H1 (cell line): ENCODE measurements around the gene SBK1. TPM values are rescaled to one million over a fixed set of nuclear protein-coding genes. Genes with fewer than 3 reads are reported as not detected.
A peak's percentile ranks its signal among the peaks of the same experiment; 100 is the strongest.

Experiments used
- CTCF ChIA-PET: fragments of 300-600 bp; sonication (Branson Sonifier 250); formaldehyde crosslinking; loops from one replicate; lab custom pipeline; 2021; ENCODE audit not compliant: partially characterized antibody; lab: Charles Lee
- POLR2A ChIA-PET: fragments of 300-600 bp; sonication (Branson Sonifier 250); formaldehyde crosslinking; loops from one replicate; lab custom pipeline; 2021; ENCODE audit warnings: inconsistent platforms; ENCODE audit not compliant: partially characterized antibody; lab: Charles Lee
- DNase-seq, 2 experiments: peaks; one replicate each; pipeline versions ENCODE4 v3.0.0 to v3.0.0-alpha.2; 2010 to 2022; ENCODE audit warnings: low spot score in 2 of 2, low read depth in 1 of 2, mixed read lengths in 1 of 2
- FAIRE-seq: peaks from 2 replicates; lab custom pipeline; 2011; peaks lifted over from hg19 to GRCh38; lab: Jason Lieb, UNC
- H2AFZ ChIP-seq: 2 replicates; pipeline ENCODE4 v1.8.1; 2012; ENCODE audit warnings: low read length, inconsistent platforms
- H2AK5ac ChIP-seq: 2 replicates; pipeline ENCODE4 v1.6.1; 2013; ENCODE audit warnings: low read depth, low read length
- H2BK120ac ChIP-seq: replicated peaks from 2 replicates; pipeline ENCODE3; 2013; ENCODE audit warnings: low read depth, low read length, inconsistent platforms
- H2BK12ac ChIP-seq: 2 replicates; pipeline ENCODE4 v1.6.1; 2013; ENCODE audit warnings: low read depth, low read length
- H2BK15ac ChIP-seq: 2 replicates; pipeline ENCODE4 v1.6.1; 2013; ENCODE audit warnings: low read length
- H2BK20ac ChIP-seq: 2 replicates; pipeline ENCODE4 v1.6.1; 2013; ENCODE audit warnings: low read length
- H2BK5ac ChIP-seq: 2 replicates; pipeline ENCODE4 v1.6.1; 2013; ENCODE audit warnings: low read depth, low read length
- H3K14ac ChIP-seq: 2 replicates; pipeline ENCODE4 v1.6.1; 2013; ENCODE audit warnings: inconsistent platforms; ENCODE audit not compliant: insufficient read length
- H3K18ac ChIP-seq: 2 replicates; pipeline ENCODE4 v1.6.1; 2013; ENCODE audit warnings: low read length; ENCODE audit errors: extremely low read depth
- H3K23ac ChIP-seq: 2 replicates; pipeline ENCODE4 v1.6.1; 2013; ENCODE audit warnings: inconsistent platforms; ENCODE audit not compliant: insufficient read length
- H3K23me2 ChIP-seq: 2 replicates; pipeline ENCODE4 v1.6.1; 2013; ENCODE audit warnings: low read depth, low read length
- H3K27ac ChIP-seq: 2 replicates; pipeline ENCODE4 v1.6.1; 2011; ENCODE audit warnings: low read depth, low read length, inconsistent platforms
- H3K27me3 ChIP-seq, 4 experiments: replicated peaks in 1 of 4; 1 replicate in 1 of 4; 2 replicates in 3 of 4; pipeline versions ENCODE4 v1.6.1 to v1.8.1; 2011 to 2013; ENCODE audit warnings: low read length in 3 of 4, mild to moderate bottlenecking in 3 of 4, inconsistent platforms in 2 of 4, mixed read lengths in 2 of 4, moderate library complexity in 1 of 4; ENCODE audit not compliant: control insufficient read depth in 3 of 4, insufficient read depth in 3 of 4; ENCODE audit errors: extremely low read depth in 1 of 4
- H3K36me3 ChIP-seq, 4 experiments: 2 replicates each; pipeline versions ENCODE4 v1.6.1 to v1.8.1; 2011 to 2013; ENCODE audit warnings: mild to moderate bottlenecking in 4 of 4, low read length in 3 of 4, moderate library complexity in 2 of 4, control low read depth in 1 of 4, inconsistent platforms in 1 of 4; ENCODE audit not compliant: insufficient read depth in 4 of 4, control insufficient read depth in 2 of 4
- H3K4ac ChIP-seq: replicated peaks from 2 replicates; pipeline ENCODE3; 2013; ENCODE audit warnings: low read length, low read depth, mixed read lengths, inconsistent platforms; ENCODE audit not compliant: insufficient read length
- H3K4me1 ChIP-seq, 4 experiments: replicated peaks in 1 of 4; 1 replicate in 1 of 4; 2 replicates in 3 of 4; pipeline versions ENCODE4 v1.6.1 to v1.8.1; 2011 to 2013; ENCODE audit warnings: low read length in 3 of 4, inconsistent platforms in 2 of 4, mixed read lengths in 1 of 4; ENCODE audit not compliant: insufficient read depth in 4 of 4, control insufficient read depth in 3 of 4
- H3K4me2 ChIP-seq, 2 experiments: 2 replicates each; pipeline versions ENCODE4 v1.6.1 to v1.8.1; 2011 to 2013; ENCODE audit warnings: low read depth in 2 of 2, low read length in 2 of 2, control low read depth in 1 of 2, inconsistent platforms in 1 of 2, mild to moderate bottlenecking in 1 of 2; ENCODE audit not compliant: insufficient read depth in 1 of 2
- H3K4me3 ChIP-seq, 4 experiments: fragments of 200-600, 300-600 bp in 1 of 4; sonication (generic), shearing (Covaris generic), sonication (Bioruptor Twin) in 1 of 4; 2 replicates each; pipeline versions ENCODE4 v1.5.1 to v1.8.1; 2011 to 2016; ENCODE audit warnings: low read length in 4 of 4, low read depth in 3 of 4, control low read depth in 2 of 4, inconsistent platforms in 2 of 4, mild to moderate bottlenecking in 2 of 4, mixed read lengths in 1 of 4, moderate library complexity in 1 of 4; ENCODE audit not compliant: insufficient read depth in 2 of 4; ENCODE audit errors: extremely low read depth in 1 of 4
- H3K56ac ChIP-seq: replicated peaks from 2 replicates; pipeline ENCODE3; 2013; ENCODE audit warnings: low read depth, mild to moderate bottlenecking, mixed read lengths, low read length, inconsistent platforms; ENCODE audit not compliant: insufficient read length
- H3K79me1 ChIP-seq: 2 replicates; pipeline ENCODE4 v1.6.1; 2013; ENCODE audit warnings: low read depth, low read length, control low read depth
- H3K79me2 ChIP-seq, 2 experiments: 2 replicates each; pipeline versions ENCODE4 v1.6.1 to v1.8.1; 2012 to 2013; ENCODE audit warnings: low read length in 2 of 2, mild to moderate bottlenecking in 2 of 2, inconsistent platforms in 1 of 2; ENCODE audit not compliant: insufficient read depth in 2 of 2, control insufficient read depth in 1 of 2
- H3K9ac ChIP-seq, 4 experiments: replicated peaks in 1 of 4; 1 replicate in 1 of 4; 2 replicates in 3 of 4; pipeline versions ENCODE4 v1.6.1 to v1.8.1; 2011 to 2013; ENCODE audit warnings: low read depth in 3 of 4, low read length in 3 of 4, control low read depth in 2 of 4, mild to moderate bottlenecking in 2 of 4, moderate library complexity in 2 of 4, inconsistent platforms in 1 of 4; ENCODE audit errors: extremely low read depth in 1 of 4
- H3K9me3 ChIP-seq, 2 experiments: 2 replicates each; pipeline versions ENCODE4 v1.6.1 to v1.8.1; 2012 to 2013; ENCODE audit warnings: mild to moderate bottlenecking in 2 of 2, moderate library complexity in 2 of 2, control low read depth in 1 of 2, inconsistent platforms in 1 of 2, low read depth in 1 of 2, low read length in 1 of 2, mixed read lengths in 1 of 2; ENCODE audit not compliant: insufficient read depth in 2 of 2
- H4K20me1 ChIP-seq, 2 experiments: replicated peaks in 1 of 2; 2 replicates each; pipeline versions ENCODE3 to v1.8.1; 2011 to 2013; ENCODE audit warnings: inconsistent platforms in 2 of 2, low read length in 2 of 2, mild to moderate bottlenecking in 1 of 2; ENCODE audit not compliant: insufficient read depth in 2 of 2, control insufficient read depth in 1 of 2
- H4K5ac ChIP-seq: 2 replicates; pipeline ENCODE4 v1.6.1; 2013; ENCODE audit warnings: low read length, low read depth, mixed read lengths, inconsistent platforms; ENCODE audit not compliant: insufficient read length
- H4K8ac ChIP-seq: 2 replicates; pipeline ENCODE4 v1.8.0; 2013; ENCODE audit warnings: mild to moderate bottlenecking, moderate library complexity, low read length, inconsistent platforms; ENCODE audit not compliant: insufficient read depth; ENCODE audit errors: extremely low read depth
- H4K91ac ChIP-seq: replicated peaks from 2 replicates; pipeline ENCODE3; 2013; ENCODE audit warnings: low read length, mixed read lengths, inconsistent platforms; ENCODE audit not compliant: insufficient read length
- HDAC2 ChIP-seq, 2 experiments: fragments of 300-600 bp in 1 of 2; sonication (generic) in 1 of 2; IDR thresholded peaks; 2 replicates each; pipeline ENCODE4 v1.6.1; 2011 to 2012; ENCODE audit warnings: low read depth in 2 of 2, low read length in 2 of 2, mild to moderate bottlenecking in 2 of 2, moderate library complexity in 2 of 2, borderline replicate concordance in 1 of 2, inconsistent platforms in 1 of 2
- NANOG ChIP-seq: IDR thresholded peaks from 2 replicates; pipeline ENCODE4 v1.6.1; 2011; ENCODE audit warnings: low read length, low read depth, mild to moderate bottlenecking, inconsistent platforms; ENCODE audit not compliant: insufficient read depth, poor library complexity, severe bottlenecking
- WGBS, 2 experiments: shearing (Covaris generic) in 1 of 2; methylation state at CpG; one replicate each; pipeline versions ENCODE4 v1.1.6 to v1.1.7; 2013 to 2015; ENCODE audit warnings: low lambda C conversion rate in 2 of 2, mixed read lengths in 2 of 2, inconsistent platforms in 1 of 2, low coverage in 1 of 2, missing lambda C conversion rate in 1 of 2; ENCODE audit not compliant: insufficient replicate concordance in 2 of 2, insufficient coverage in 1 of 2, insufficient read length in 1 of 2; ENCODE audit errors: extremely low coverage in 1 of 2, missing lambda C conversion rate in 1 of 2; 5-methylcytosine and 5-hydroxymethylcytosine counted together
- polyA plus RNA-seq, 7 experiments: library from polyadenylated mRNA; depleted of rRNA in 3 of 7; stranded (reverse) in 5 of 7; unstranded in 2 of 7; fragments of >200 nt in 5 of 7; fragments of 200-250 nt in 2 of 7; gene quantifications; 1 replicate in 5 of 7; 2 replicates in 1 of 7; 4 replicates in 1 of 7; pipeline versions ENCODE4 v1.2.1 to v1.2.3, GENCODE V29; 2011 to 2013; ENCODE audit warnings: missing spikeins in 2 of 7, mixed read lengths in 2 of 7
- total RNA-seq: library from RNA; stranded (reverse); fragmentation: NEBNext Ultra II Directional; extraction: Animal tissue kit (Norgen Biotek cat#: 25700); gene quantifications from 2 replicates; pipeline ENCODE4 v1.2.1, GENCODE V29; 2021

Gene SBK1
- total and polyA plus RNA-seq, 2 of the 8 experiments (the other 6 are each of a cell fraction or from before 2014, with no cell fraction given), result 18.2 to 73.9 TPM

DNA sequence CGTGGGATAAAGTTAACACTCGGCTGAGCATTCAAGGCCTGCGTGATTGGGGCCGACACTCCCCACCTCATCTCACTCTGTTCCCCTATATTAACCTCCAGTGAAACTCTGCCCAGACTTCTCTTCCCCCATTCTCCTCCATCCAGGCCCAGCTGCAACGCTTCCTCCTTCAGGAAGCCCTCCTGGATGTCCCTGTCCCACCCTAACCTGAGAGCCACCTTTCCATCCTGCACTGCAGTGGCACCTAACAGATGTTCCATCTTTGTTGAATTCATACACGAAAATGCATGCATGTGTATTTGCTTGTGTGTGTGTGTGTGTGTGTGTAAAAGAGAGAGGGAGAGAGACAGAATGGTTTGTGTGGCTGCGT lies 32.6 kb upstream of the SBK1 start:
- WGBS, 2 experiments, result 77% methylated on average over 7 of the region's 7 CpGs; no CpG with 5 or more reads in 1 of the 2 experiments
- Histone ChIP-seq H3K18ac (peak overlapping the region; percentile 48; the same call in 1 of the 2 replicates), H2BK20ac (0 out of 2 replicates have a peak overlapping the region, but pooled peaks have one; percentile 24)

More for the DNA sequence above, 32.6 kb upstream of the SBK1 start:
- H3K79me1 ChIP-seq, result 0 out of 2 replicates have a peak, but pooled peaks cover 2% of the 10 kb centered on the region
- H3K4me3 ChIP-seq, result peak overlapping the region in 1 of 4 experiments; percentile 22; a peak in 2 of 8 replicates
- H4K91ac ChIP-seq, result no peak overlapping the region
- ChIA-PET POLR2A (no interaction called here), CTCF (interaction anchor here (0.8 to 1.3 kb wide), 2 partner anchors 15 to 62 kb away, joined by 3 to 4 read pairs; no protein-coding TSS in a partner anchor)
- H4K5ac ChIP-seq, result peak overlapping the region; percentile 50
- H3K4me2 ChIP-seq, result peak overlapping the region; percentile 55 to 70
- no peaks in the 10 kb centered on the region for H4K20me1 ChIP-seq
- H3K27ac ChIP-seq, result no peak overlapping the region
- no peaks in the 10 kb centered on the region for H3K36me3 ChIP-seq
- no peak overlapping the region; a peak in 1 of 7 replicates for H3K9ac ChIP-seq
- FAIRE-seq (no peak), DNase-seq (no peak)
- no peaks in the 10 kb centered on the region for H3K79me2 ChIP-seq
- H3K4me1 ChIP-seq, result peaks cover 0 to 35% (median 21%) of the 10 kb centered on the region in 4 experiments; a peak in 6 of 7 replicates
- H3K27me3 ChIP-seq, result no peaks in the 10 kb centered on the region
- peak overlapping the region; percentile 80; the same call in 1 of the 2 replicates for H2BK12ac ChIP-seq
- H3K56ac ChIP-seq, result no peak overlapping the region
- H2AK5ac ChIP-seq, result 0 out of 2 replicates have a peak overlapping the region, but pooled peaks have one; percentile 44
- H3K9me3 ChIP-seq, result no peaks in the 10 kb centered on the region
- H2BK120ac ChIP-seq, result no peak overlapping the region
- no peak overlapping the region for H4K8ac ChIP-seq
- H3K14ac ChIP-seq, result no peak overlapping the region
- H3K23me2 ChIP-seq, result peaks cover 3% of the 10 kb centered on the region; the same call in 1 of the 2 replicates
- H2BK15ac ChIP-seq, result peak overlapping the region; percentile 6; the same call in 1 of the 2 replicates
- no peak overlapping the region for H2AFZ ChIP-seq
- no peak overlapping the region for H3K23ac ChIP-seq
- TF ChIP-seq HDAC2 (IDR thresholded peaks at IDR 0.05; ENCODE audit: borderline replicate concordance in 1 of 2, low read depth in 2 of 2, low read length in 2 of 2) (0 out of 4 replicates have a peak, but pooled peaks of 1 of the 2 experiments have one; percentile 14), NANOG (no peak)
- H2BK5ac ChIP-seq, result peak overlapping the region; percentile 60
- peak overlapping the region; percentile 2 for H3K4ac ChIP-seq
